Activated gamma-delta T cell treated with Interleukin-2 at 50 U/mL for 16 hours (primary cell): ENCODE measurements around the gene PRXL2B.
"Not testable (repeated sequence)": the region's sequence is repeated elsewhere in the genome, so short reads cannot be mapped to it uniquely, and the experiment has no call there.

ENCODE experiments used
- DNase-seq: peaks from one replicate; pipeline ENCODE4 v3.0.0-alpha.2; 2020

Gene PRXL2B

GRCh38 chr1:2586154-2587070 lies at the start of gene PRXL2B:
TSS of gene PRXL2B (plus strand) at chr1:2586777. CDS start at chr1:2586886, 109 bp downstream.
- DNase-seq, result peak; percentile 96

GRCh38 chr1:2537784-2538115 lies 48.8 kb upstream of the PRXL2B start:
- no peak for DNase-seq

GRCh38 chr1:2538376-2538775 lies 48.2 kb upstream of the PRXL2B start:
- no peak for DNase-seq

- DNase-seq, result no peak
Observed at GRCh38 chr1:2538872-2539271, 47.7 kb upstream of the PRXL2B start.

- no peak for DNase-seq
Observed at GRCh38 chr1:2539312-2539907, 47.2 kb upstream of the PRXL2B start.

GRCh38 chr1:2540816-2541492 lies 45.6 kb upstream of the PRXL2B start:
- DNase-seq, result no peak

GRCh38 chr1:2541619-2542245 lies 44.8 kb upstream of the PRXL2B start:
- DNase-seq, result no peak

GRCh38 chr1:2542246-2542915 lies 44.2 kb upstream of the PRXL2B start:
- DNase-seq, result no peak

- DNase-seq, result peak; percentile 56
Observed at GRCh38 chr1:2543543-2544092, 43.0 kb upstream of the PRXL2B start.

GRCh38 chr1:2544093-2544874 lies 42.3 kb upstream of the PRXL2B start:
- DNase-seq, result no peak

GRCh38 chr1:2544875-2545640 lies 41.5 kb upstream of the PRXL2B start:
- DNase-seq, result no peak

- DNase-seq, result peak; percentile 88
Observed at GRCh38 chr1:2545754-2546514, 40.6 kb upstream of the PRXL2B start.

- peak; percentile 73 for DNase-seq
Observed at GRCh38 chr1:2546515-2547209, 39.9 kb upstream of the PRXL2B start.

GRCh38 chr1:2547210-2548067 lies 39.1 kb upstream of the PRXL2B start:
- peak; percentile 52 for DNase-seq

GRCh38 chr1:2548068-2548589 lies 38.4 kb upstream of the PRXL2B start:
- DNase-seq, result peak; percentile 88

GRCh38 chr1:2549367-2550029 lies 37.1 kb upstream of the PRXL2B start:
- DNase-seq, result not testable (repeated sequence)

- DNase-seq, result not testable (repeated sequence)
Observed at GRCh38 chr1:2550309-2550861, 36.2 kb upstream of the PRXL2B start.
